GM18519 (cell line): ENCODE data around the gene RDH12.
"Not testable (repeated sequence)": the region's sequence is repeated elsewhere in the genome, so short reads cannot be mapped to it uniquely, and the experiment has no call there.

Experiments
- ATAC-seq: cut with Tn5 transposase; IDR thresholded peaks from one replicate; pipeline ENCODE4 v1.9.1; 2021; ENCODE audit warnings: mild to moderate bottlenecking, moderate library complexity; ENCODE audit not compliant: unreplicated experiment, low FRiP score

Gene RDH12

GRCh38 chr14:67704484-67705089 is 2.9 kb downstream of the RDH12 start:
- ATAC-seq: no peak

GRCh38 chr14:67705211-67705610 is 3.5 kb downstream of the RDH12 start:
- no peak for ATAC-seq

- not testable (repeated sequence) for ATAC-seq
Measured at GRCh38 chr14:67709346-67709745, 7.7 kb downstream of the RDH12 start.

GRCh38 chr14:67709796-67710195 is 8.1 kb downstream of the RDH12 start:
- ATAC-seq: not testable (repeated sequence)

GRCh38 chr14:67710209-67710608 is 8.5 kb downstream of the RDH12 start:
- no peak for ATAC-seq

- ATAC-seq: no peak
Measured at GRCh38 chr14:67717048-67717447, 15.4 kb downstream of the RDH12 start.

- no peak for ATAC-seq
Measured at GRCh38 chr14:67718265-67718664, 16.6 kb downstream of the RDH12 start.

- not testable (repeated sequence) for ATAC-seq
Measured at GRCh38 chr14:67719385-67719784, 17.7 kb downstream of the RDH12 start.

GRCh38 chr14:67719866-67720265 is 18.2 kb downstream of the RDH12 start:
- ATAC-seq: no peak

- no peak for ATAC-seq
Measured at GRCh38 chr14:67721875-67722274, 20.2 kb downstream of the RDH12 start.

- no peak for ATAC-seq
Measured at GRCh38 chr14:67722293-67722692, 20.6 kb downstream of the RDH12 start.

GRCh38 chr14:67725171-67725570 is 23.5 kb downstream of the RDH12 start:
- ATAC-seq: no peak

- no peak for ATAC-seq
Measured at GRCh38 chr14:67727361-67727760, 25.7 kb downstream of the RDH12 start.

- ATAC-seq: no peak
Measured at GRCh38 chr14:67728258-67728657, 26.6 kb downstream of the RDH12 start.

- ATAC-seq: no peak
Measured at GRCh38 chr14:67729072-67729885, 27.6 kb downstream of the RDH12 start.

- ATAC-seq: no peak
Measured at GRCh38 chr14:67733616-67734015, 31.9 kb downstream of the RDH12 start.

- ATAC-seq: no peak
Measured at GRCh38 chr14:67734675-67735074, 33.0 kb downstream of the RDH12 start.

GRCh38 chr14:67735336-67736147 is 33.9 kb downstream of the RDH12 start:
- ATAC-seq: no peak

GRCh38 chr14:67736771-67737170 is 35.1 kb downstream of the RDH12 start:
- ATAC-seq: no peak

GRCh38 chr14:67738740-67739504 is 37.2 kb downstream of the RDH12 start:
- ATAC-seq: no peak
